Tongue (tissue), 2 donors: Measurements from ENCODE around the gene TPRKB. TPM values are rescaled to one million over a fixed set of nuclear protein-coding genes. Genes with fewer than 3 reads are reported as not detected.
A peak's percentile ranks its signal among the peaks of the same experiment; 100 is the strongest.
"Not testable (repeated sequence)": the region's sequence is repeated elsewhere in the genome, so short reads cannot be mapped to it uniquely, and the experiment has no call there.

ENCODE experiments used
- DNase-seq: peaks from one replicate; pipeline ENCODE4 v3.0.0-alpha.2; 2015
- total RNA-seq: library from RNA; depleted of rRNA; stranded (reverse); fragments of >200 nt; gene quantifications from one replicate; pipeline ENCODE4 v1.2.3, GENCODE V29; 2014

The TPRKB gene
- total RNA-seq, 1 donor from 2014 or later = 26.5 TPM

- DNase-seq = peak; percentile 32
Measured at GRCh38 chr2:73700131-73700611, 37.0 kb downstream of the TPRKB start.

DNA sequence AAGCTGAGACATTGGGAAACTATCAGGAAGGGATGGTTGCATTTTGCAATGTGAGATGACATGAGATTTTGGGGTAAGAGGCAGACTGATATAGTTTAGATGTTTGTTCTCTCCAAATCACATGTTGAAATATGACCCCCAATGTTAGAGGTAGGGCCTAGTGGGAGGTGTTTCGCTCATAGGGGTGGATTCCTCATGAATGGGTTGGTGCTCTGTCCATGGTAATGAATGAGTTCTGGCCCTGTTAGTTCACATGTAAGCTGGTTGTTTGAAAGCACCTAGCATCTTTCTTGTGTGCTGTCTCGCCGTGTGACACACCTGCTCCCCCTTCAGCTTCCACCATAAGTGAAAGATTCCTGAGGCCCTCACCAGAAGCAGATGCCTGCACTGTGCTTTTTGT is 37.7 kb downstream of the TPRKB start:
- no peak for DNase-seq

DNA sequence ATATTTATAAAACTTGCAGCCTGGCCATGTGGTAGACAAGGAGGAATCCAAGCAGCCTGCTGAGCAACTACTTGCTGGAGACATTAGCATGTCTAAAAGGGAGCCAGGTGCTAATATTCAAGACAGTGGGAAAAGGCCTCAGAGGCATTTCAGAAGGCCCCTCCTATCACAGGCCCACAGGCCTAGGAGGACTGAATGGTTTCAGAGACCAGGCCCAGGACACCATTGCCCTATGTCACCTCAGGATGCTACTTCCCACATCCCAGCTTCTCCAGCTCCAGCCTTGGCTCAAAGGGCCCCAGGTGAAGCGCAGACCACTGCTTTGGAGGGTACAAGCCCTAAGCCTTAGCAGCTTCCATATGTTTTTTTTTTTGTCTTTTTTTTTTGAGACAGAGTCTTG is 39.0 kb downstream of the TPRKB start:
- DNase-seq = no peak

- no peak for DNase-seq
Measured at GRCh38 chr2:73697606-73698005, 39.5 kb downstream of the TPRKB start.

DNA sequence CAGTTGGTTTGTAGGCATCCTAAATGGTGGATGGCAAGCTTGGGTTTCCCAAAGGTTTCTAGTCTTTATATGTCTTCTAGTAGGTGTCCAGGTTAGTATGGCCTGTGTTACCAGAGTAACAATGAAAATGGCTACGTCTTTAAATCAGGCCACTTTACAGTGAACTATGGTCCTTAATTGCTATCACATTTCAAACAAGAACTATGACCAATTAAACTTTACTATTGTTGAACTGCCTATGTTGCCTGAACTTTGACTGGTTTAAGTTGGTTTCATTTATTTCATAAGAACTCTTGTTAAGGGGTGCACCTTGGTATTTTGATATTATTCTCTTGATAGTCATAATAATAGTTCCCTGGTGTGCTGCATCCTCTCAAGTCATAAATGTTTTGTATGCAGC is 40.2 kb downstream of the TPRKB start:
- not testable (repeated sequence) for DNase-seq

GRCh38 chr2:73696521-73696920 is 40.6 kb downstream of the TPRKB start:
- not testable (repeated sequence) for DNase-seq

GRCh38 chr2:73690372-73691088 is 46.6 kb downstream of the TPRKB start:
- DNase-seq = peak; percentile 10

DNA sequence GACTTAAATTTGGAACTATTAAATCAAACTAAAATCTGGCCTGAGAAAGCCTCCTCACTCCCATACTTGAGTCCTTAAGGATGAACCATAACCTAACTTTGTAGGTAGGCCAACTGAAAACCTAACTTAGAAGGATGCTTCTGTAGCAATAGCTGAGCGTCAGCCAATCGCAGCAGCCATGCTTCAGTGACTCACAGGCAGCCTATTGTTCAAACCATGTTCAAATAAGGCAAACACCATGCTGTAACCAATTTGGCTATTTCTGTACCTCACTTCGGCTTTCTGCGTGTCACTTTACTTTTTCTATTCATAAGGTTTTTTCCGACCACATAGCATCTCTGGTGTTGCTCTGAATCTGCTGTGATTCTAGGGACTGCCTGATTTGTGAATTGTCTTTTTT is 48.7 kb downstream of the TPRKB start:
- DNase-seq = not testable (repeated sequence)

DNA sequence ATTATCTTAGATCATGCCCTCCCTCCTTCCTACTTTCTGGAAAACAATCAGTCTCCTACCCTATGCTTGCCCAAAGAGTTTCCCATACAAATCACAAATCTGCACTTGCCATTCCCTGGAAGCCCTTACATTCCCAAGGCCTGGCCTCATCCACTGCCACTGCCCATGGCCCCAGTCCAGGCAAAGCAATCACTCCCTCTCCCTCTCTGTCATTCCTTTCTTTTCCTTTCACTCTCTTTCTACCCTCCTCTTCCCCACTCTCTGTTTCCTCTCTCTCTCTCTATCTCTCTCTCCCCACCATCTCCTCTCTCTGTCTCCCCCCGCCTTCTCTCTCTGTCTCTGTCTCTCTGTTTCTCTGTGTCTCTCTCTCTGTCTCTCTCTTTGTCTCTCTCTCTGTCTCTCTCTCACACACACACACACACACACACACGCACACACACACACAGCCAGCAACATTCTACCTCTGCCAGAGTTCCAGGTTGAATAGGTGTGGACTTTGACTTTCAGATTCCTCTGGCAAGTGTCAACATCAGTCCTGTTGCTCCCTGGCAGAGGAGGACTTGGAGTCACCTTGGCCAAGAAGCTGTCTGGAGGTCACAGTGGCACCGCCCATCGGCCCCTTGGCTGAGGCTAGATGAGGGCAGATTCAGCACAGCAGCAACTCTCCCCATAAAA is 51.2 kb downstream of the TPRKB start:
- DNase-seq = no peak

- DNase-seq = not testable (repeated sequence)
Measured at GRCh38 chr2:73684905-73685304, 52.2 kb downstream of the TPRKB start.

DNA sequence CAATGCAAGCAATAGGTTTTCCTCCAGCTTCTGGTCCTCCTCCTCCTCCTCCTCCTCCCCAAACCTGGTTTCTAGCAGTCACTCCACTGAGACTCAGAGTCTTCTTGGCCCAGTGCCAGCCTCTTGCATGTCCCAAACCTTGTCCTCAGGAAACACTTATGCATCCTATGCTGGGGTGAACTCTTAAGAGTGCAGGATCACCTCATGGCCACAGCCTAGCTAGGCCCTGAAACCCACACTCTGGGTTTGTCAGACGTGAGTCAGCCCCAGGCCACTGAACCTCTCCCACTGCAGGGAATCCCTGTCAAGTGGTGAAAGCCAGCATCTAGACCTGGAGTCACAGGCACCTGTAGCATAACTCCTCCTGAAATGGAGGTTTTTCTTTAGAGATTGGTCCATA is 52.8 kb downstream of the TPRKB start:
- DNase-seq = not testable (repeated sequence)

DNA sequence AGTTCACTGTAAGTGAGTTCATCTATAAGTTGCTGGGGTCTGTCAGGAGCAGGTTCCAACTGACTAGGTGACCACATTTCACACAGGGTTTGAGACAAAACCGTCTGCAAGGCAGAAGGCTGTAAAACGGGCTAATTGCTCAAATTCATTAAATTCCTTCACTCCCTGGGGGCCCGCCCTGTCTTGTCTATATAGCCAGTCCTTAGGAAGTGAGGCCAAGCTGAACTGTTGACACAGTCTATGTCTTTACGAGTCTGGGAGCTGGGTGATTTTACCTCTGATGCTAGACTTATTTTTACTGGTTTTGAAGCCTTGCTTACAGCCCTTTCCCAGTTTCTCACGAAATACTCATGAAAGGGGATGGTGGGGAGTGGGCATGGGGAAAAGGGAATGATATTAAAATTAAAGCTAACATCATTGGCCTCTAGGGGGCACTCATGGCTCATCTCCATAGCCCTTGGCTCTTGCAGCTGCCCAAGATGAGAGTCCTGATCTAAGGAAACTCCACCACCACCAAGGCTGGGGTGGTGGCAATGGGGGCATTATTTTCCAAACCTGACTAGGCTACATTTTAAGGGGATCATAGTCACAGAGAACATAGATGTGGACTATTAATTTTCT is 57.1 kb downstream of the TPRKB start:
- peak; percentile 24 for DNase-seq

Other genes with a start within 250 kb of the TPRKB start
- not detected for gene NAT8, start 94.9 kb downstream of the TPRKB start, total RNA-seq
- 33.7 TPM for gene DUSP11, start 42.8 kb upstream of the TPRKB start, total RNA-seq
- not detected for gene C2orf78, start 46.8 kb upstream of the TPRKB start, total RNA-seq
- gene STAMBP, start 91.6 kb upstream of the TPRKB start, total RNA-seq = 28.5 TPM
- 7.9 TPM for gene ACTG2, start 155.7 kb upstream of the TPRKB start, total RNA-seq
- 23.5 TPM for gene DGUOK, start 189.5 kb upstream of the TPRKB start, total RNA-seq
- gene TET3, start 247.6 kb upstream of the TPRKB start, total RNA-seq = 10.6 TPM